ENCODE measurements around the gene TACC3. TPM values are rescaled to one million over a fixed set of nuclear protein-coding genes. Genes with fewer than 3 reads are reported as not detected.

The TACC3 gene
- total RNA-seq, 1 experiment from 2014 or later: 106 TPM

DNA sequence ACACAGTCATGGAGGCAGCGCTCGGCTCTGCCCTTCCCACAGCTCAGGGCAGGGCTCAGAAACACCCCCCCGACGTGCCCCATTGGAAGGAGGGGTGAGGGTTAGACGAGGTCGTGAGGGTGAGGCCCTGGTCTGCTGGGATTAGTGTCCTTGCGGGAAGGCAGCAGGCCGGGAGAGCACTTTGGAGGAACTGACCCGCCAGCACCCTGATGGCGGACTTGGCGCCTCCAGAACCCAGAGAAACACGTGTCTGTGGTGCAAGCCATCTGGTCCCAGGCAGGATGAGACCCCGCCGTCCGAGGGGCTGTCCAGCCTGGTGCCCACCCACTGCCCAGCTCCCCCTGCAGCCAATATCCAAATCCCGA is 26.3 kb downstream of the TACC3 start:
- no peak overlapping the region for H3K4me3 ChIP-seq (ENCODE audit: low read depth in 2 of 2, low read length in 2 of 2)
- no peak overlapping the region for H3K27ac ChIP-seq (ENCODE audit: low read length)
- H3K36me3 ChIP-seq (ENCODE audit: control insufficient read depth, insufficient read depth, low read length): no peaks in the 10 kb centered on the region
- ChIA-PET POLR2A (no interaction called here), CTCF (interaction anchor here (1.2 to 1.5 kb wide), 3 partner anchors 17 to 63 kb away, joined by 4 to 7 read pairs (median 5); no protein-coding TSS in a partner anchor)
- no TSS peak for BruUV-seq (replicated peaks)
- in situ Hi-C loops (cut with HindIII; ENCODE audit: low pct_unique_long_range_greater_than_20kb, low sequenced_read_pairs): no loop called here
- no peak for TF ChIP-seq TCF7L2 (IDR thresholded peaks at IDR 0.05; ENCODE audit: low read depth, low read length)
- no peak for TF ChIP-seq POLR2AphosphoS5 (IDR thresholded peaks at IDR 0.05; ENCODE audit: low read depth, low read length)
- TF ChIP-seq, protein P1, sequence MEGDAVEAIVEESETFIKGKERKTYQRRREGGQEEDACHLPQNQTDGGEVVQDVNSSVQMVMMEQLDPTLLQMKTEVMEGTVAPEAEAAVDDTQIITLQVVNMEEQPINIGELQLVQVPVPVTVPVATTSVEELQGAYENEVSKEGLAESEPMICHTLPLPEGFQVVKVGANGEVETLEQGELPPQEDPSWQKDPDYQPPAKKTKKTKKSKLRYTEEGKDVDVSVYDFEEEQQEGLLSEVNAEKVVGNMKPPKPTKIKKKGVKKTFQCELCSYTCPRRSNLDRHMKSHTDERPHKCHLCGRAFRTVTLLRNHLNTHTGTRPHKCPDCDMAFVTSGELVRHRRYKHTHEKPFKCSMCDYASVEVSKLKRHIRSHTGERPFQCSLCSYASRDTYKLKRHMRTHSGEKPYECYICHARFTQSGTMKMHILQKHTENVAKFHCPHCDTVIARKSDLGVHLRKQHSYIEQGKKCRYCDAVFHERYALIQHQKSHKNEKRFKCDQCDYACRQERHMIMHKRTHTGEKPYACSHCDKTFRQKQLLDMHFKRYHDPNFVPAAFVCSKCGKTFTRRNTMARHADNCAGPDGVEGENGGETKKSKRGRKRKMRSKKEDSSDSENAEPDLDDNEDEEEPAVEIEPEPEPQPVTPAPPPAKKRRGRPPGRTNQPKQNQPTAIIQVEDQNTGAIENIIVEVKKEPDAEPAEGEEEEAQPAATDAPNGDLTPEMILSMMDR (IDR thresholded peaks at IDR 0.05): no peak
- TF ChIP-seq, protein P2, sequence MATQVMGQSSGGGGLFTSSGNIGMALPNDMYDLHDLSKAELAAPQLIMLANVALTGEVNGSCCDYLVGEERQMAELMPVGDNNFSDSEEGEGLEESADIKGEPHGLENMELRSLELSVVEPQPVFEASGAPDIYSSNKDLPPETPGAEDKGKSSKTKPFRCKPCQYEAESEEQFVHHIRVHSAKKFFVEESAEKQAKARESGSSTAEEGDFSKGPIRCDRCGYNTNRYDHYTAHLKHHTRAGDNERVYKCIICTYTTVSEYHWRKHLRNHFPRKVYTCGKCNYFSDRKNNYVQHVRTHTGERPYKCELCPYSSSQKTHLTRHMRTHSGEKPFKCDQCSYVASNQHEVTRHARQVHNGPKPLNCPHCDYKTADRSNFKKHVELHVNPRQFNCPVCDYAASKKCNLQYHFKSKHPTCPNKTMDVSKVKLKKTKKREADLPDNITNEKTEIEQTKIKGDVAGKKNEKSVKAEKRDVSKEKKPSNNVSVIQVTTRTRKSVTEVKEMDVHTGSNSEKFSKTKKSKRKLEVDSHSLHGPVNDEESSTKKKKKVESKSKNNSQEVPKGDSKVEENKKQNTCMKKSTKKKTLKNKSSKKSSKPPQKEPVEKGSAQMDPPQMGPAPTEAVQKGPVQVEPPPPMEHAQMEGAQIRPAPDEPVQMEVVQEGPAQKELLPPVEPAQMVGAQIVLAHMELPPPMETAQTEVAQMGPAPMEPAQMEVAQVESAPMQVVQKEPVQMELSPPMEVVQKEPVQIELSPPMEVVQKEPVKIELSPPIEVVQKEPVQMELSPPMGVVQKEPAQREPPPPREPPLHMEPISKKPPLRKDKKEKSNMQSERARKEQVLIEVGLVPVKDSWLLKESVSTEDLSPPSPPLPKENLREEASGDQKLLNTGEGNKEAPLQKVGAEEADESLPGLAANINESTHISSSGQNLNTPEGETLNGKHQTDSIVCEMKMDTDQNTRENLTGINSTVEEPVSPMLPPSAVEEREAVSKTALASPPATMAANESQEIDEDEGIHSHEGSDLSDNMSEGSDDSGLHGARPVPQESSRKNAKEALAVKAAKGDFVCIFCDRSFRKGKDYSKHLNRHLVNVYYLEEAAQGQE (IDR thresholded peaks at IDR 0.05; ENCODE audit: insufficient read depth in 1 of 2, low read depth in 2 of 2, low read length in 1 of 2): no peak
- H3K9me3 ChIP-seq (ENCODE audit: control insufficient read depth, insufficient read depth, low read depth, low read length): no peaks in the 10 kb centered on the region
- intact Hi-C loops (cut with micrococcal nuclease; ENCODE audit: unreplicated experiment): no loop called here
- DNase-seq (ENCODE audit: low read depth, low spot score): no peak
- ATAC-seq: peak; percentile 3; the same call in 1 of the 2 replicates
- peaks cover 3% of the 10 kb centered on the region; the same call in 1 of the 2 replicates for H3K4me1 ChIP-seq (ENCODE audit: control insufficient read depth, insufficient read depth, low read length)
- H3K27me3 ChIP-seq (ENCODE audit: control insufficient read depth, insufficient read depth, low read length): no peaks in the 10 kb centered on the region

GRCh38 chr4:1748465-1748995 is 27.2 kb downstream of the TACC3 start:
- no TSS peak for BruUV-seq (replicated peaks)
- peak; percentile 53 for ATAC-seq
- intact Hi-C loops (cut with micrococcal nuclease; ENCODE audit: unreplicated experiment): loop anchor here (1.0 kb wide), 1 partner anchor 62 kb away; no protein-coding TSS in a partner anchor
- Histone ChIP-seq H3K4me3 (ENCODE audit: low read depth in 2 of 2, low read length in 2 of 2) (no peak overlapping the region), H3K4me1 (ENCODE audit: control insufficient read depth, insufficient read depth, low read length) (peaks cover 3% of the 10 kb centered on the region; the same call in 1 of the 2 replicates), H3K27ac (ENCODE audit: low read length) (no peak overlapping the region), H3K27me3 (ENCODE audit: control insufficient read depth, insufficient read depth, low read length) (no peaks in the 10 kb centered on the region), H3K9me3 (ENCODE audit: control insufficient read depth, insufficient read depth, low read depth, low read length) (no peaks in the 10 kb centered on the region), H3K36me3 (ENCODE audit: control insufficient read depth, insufficient read depth, low read length) (no peaks in the 10 kb centered on the region)
- in situ Hi-C loops (cut with HindIII; ENCODE audit: low pct_unique_long_range_greater_than_20kb, low sequenced_read_pairs): no loop called here
- CTCF ChIA-PET: interaction anchor here (0.8 to 1.5 kb wide), 5 partner anchors 17 to 408 kb away, joined by 3 to 15 read pairs (median 7); no protein-coding TSS in a partner anchor
- TF ChIP-seq, protein P1 (IDR thresholded peaks at IDR 0.05): no peak
- TF ChIP-seq POLR2AphosphoS5 (IDR thresholded peaks at IDR 0.05; ENCODE audit: low read depth, low read length) (no peak), SIN3A (IDR thresholded peaks at IDR 0.05; ENCODE audit: borderline replicate concordance, insufficient read depth, low read depth, low read length) (no peak), TCF7L2 (IDR thresholded peaks at IDR 0.05; ENCODE audit: low read depth, low read length) (no peak)
- TF ChIP-seq, protein P2 (IDR thresholded peaks at IDR 0.05; ENCODE audit: insufficient read depth in 1 of 2, low read depth in 2 of 2, low read length in 1 of 2): no peak
- POLR2A ChIA-PET: no interaction called here
- no peak for DNase-seq (ENCODE audit: low read depth, low spot score)

Data from Panc1 (cell line).